H1 (cell line): ENCODE results near the gene AFAP1L1.

ENCODE experiments used
- CHD2 ChIP-seq: IDR thresholded peaks from 2 replicates; pipeline ENCODE4 v1.6.1; 2012; ENCODE audit warnings: low read length, improper control_type of control experiment
- POLR2A ChIP-seq, 2 experiments: IDR thresholded peaks; 1 replicate in 1 of 2; 2 replicates in 1 of 2; pipeline ENCODE4 v1.6.1; 2011; ENCODE audit warnings: low read depth in 2 of 2, low read length in 2 of 2, mild to moderate bottlenecking in 2 of 2; ENCODE audit errors: control extremely low read depth in 1 of 2
- POLR2AphosphoS5 ChIP-seq: IDR thresholded peaks from 2 replicates; pipeline ENCODE4 v1.6.1; 2011; ENCODE audit warnings: low read depth, low read length
- SIN3A ChIP-seq, 2 experiments: IDR thresholded peaks in 1 of 2; conservative IDR thresholded peaks in 1 of 2; 2 replicates each; pipeline ENCODE4 v1.6.1; 2011 to 2012; ENCODE audit warnings: low read length in 2 of 2, improper control_type of control experiment in 1 of 2, low read depth in 1 of 2, mild to moderate bottlenecking in 1 of 2
- TF ChIP-seq, protein P1 (sequence below): IDR thresholded peaks from 2 replicates; pipeline ENCODE4 v1.6.1; 2011; ENCODE audit warnings: low read length, improper control_type of control experiment
- TF ChIP-seq, protein P2 (sequence below): fragments of 300-600 bp; sonication (generic); IDR thresholded peaks from 2 replicates; pipeline ENCODE4 v1.7.1; 2012; ENCODE audit warnings: low read length, moderate library complexity, mild to moderate bottlenecking, inconsistent platforms; ENCODE audit not compliant: insufficient replicate concordance

DNA sequence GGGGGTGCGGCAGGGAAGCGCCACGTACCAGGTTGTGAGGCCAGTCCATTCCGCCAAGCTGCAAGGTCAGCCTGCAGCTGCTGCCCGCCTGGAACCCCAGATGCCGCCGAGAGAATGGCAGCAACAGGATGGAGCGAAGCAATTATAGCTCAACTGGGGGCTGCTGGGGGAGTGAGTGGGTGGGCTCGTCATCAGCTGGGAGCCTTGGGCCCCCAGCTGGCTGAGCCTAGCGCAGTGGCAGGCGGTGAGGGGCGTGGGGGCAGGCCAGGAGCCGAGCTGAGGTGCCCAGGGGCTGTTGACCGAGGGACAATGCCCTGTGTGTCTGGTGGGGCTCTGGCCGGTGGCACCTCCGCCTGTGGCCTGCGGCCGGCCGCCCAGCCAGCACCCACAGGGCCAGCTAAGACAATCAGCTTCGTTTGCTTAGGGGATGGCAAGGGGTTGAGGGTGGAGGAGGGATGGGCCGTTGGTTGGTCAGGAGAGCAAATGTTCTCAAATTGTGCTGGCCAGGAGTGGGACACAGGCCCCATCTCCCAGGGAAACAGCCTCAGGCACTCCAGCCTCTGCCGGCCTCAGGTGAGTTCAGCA, 107.6 kb downstream of the AFAP1L1 start, which contains the start of gene IL17B:
- TF ChIP-seq POLR2AphosphoS5 = no peak
- TF ChIP-seq SIN3A (conservative IDR thresholded peaks at IDR 0.05 in 1 of 2, IDR thresholded peaks at IDR 0.05 in 1 of 2; ENCODE audit: low read depth in 1 of 2, low read length in 2 of 2) = no peak
- TF ChIP-seq POLR2A (IDR thresholded peaks at IDR 0.05; ENCODE audit: control extremely low read depth in 1 of 2, low read depth in 2 of 2, low read length in 2 of 2) = no peak
- no peak for TF ChIP-seq CHD2
- TF ChIP-seq, protein P1, sequence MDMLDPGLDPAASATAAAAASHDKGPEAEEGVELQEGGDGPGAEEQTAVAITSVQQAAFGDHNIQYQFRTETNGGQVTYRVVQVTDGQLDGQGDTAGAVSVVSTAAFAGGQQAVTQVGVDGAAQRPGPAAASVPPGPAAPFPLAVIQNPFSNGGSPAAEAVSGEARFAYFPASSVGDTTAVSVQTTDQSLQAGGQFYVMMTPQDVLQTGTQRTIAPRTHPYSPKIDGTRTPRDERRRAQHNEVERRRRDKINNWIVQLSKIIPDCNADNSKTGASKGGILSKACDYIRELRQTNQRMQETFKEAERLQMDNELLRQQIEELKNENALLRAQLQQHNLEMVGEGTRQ = no peak
- TF ChIP-seq, protein P2, sequence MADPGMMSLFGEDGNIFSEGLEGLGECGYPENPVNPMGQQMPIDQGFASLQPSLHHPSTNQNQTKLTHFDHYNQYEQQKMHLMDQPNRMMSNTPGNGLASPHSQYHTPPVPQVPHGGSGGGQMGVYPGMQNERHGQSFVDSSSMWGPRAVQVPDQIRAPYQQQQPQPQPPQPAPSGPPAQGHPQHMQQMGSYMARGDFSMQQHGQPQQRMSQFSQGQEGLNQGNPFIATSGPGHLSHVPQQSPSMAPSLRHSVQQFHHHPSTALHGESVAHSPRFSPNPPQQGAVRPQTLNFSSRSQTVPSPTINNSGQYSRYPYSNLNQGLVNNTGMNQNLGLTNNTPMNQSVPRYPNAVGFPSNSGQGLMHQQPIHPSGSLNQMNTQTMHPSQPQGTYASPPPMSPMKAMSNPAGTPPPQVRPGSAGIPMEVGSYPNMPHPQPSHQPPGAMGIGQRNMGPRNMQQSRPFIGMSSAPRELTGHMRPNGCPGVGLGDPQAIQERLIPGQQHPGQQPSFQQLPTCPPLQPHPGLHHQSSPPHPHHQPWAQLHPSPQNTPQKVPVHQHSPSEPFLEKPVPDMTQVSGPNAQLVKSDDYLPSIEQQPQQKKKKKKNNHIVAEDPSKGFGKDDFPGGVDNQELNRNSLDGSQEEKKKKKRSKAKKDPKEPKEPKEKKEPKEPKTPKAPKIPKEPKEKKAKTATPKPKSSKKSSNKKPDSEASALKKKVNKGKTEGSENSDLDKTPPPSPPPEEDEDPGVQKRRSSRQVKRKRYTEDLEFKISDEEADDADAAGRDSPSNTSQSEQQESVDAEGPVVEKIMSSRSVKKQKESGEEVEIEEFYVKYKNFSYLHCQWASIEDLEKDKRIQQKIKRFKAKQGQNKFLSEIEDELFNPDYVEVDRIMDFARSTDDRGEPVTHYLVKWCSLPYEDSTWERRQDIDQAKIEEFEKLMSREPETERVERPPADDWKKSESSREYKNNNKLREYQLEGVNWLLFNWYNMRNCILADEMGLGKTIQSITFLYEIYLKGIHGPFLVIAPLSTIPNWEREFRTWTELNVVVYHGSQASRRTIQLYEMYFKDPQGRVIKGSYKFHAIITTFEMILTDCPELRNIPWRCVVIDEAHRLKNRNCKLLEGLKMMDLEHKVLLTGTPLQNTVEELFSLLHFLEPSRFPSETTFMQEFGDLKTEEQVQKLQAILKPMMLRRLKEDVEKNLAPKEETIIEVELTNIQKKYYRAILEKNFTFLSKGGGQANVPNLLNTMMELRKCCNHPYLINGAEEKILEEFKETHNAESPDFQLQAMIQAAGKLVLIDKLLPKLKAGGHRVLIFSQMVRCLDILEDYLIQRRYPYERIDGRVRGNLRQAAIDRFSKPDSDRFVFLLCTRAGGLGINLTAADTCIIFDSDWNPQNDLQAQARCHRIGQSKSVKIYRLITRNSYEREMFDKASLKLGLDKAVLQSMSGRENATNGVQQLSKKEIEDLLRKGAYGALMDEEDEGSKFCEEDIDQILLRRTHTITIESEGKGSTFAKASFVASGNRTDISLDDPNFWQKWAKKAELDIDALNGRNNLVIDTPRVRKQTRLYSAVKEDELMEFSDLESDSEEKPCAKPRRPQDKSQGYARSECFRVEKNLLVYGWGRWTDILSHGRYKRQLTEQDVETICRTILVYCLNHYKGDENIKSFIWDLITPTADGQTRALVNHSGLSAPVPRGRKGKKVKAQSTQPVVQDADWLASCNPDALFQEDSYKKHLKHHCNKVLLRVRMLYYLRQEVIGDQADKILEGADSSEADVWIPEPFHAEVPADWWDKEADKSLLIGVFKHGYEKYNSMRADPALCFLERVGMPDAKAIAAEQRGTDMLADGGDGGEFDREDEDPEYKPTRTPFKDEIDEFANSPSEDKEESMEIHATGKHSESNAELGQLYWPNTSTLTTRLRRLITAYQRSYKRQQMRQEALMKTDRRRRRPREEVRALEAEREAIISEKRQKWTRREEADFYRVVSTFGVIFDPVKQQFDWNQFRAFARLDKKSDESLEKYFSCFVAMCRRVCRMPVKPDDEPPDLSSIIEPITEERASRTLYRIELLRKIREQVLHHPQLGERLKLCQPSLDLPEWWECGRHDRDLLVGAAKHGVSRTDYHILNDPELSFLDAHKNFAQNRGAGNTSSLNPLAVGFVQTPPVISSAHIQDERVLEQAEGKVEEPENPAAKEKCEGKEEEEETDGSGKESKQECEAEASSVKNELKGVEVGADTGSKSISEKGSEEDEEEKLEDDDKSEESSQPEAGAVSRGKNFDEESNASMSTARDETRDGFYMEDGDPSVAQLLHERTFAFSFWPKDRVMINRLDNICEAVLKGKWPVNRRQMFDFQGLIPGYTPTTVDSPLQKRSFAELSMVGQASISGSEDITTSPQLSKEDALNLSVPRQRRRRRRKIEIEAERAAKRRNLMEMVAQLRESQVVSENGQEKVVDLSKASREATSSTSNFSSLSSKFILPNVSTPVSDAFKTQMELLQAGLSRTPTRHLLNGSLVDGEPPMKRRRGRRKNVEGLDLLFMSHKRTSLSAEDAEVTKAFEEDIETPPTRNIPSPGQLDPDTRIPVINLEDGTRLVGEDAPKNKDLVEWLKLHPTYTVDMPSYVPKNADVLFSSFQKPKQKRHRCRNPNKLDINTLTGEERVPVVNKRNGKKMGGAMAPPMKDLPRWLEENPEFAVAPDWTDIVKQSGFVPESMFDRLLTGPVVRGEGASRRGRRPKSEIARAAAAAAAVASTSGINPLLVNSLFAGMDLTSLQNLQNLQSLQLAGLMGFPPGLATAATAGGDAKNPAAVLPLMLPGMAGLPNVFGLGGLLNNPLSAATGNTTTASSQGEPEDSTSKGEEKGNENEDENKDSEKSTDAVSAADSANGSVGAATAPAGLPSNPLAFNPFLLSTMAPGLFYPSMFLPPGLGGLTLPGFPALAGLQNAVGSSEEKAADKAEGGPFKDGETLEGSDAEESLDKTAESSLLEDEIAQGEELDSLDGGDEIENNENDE = no peak
